GM18951 (cell line): ENCODE results near the gene WBP2NL.
"Not testable (repeated sequence)": the region's sequence is repeated elsewhere in the genome, so short reads cannot be mapped to it uniquely, and the experiment has no call there.

ENCODE experiments used
- POLR2A ChIP-seq: IDR thresholded peaks from 4 replicates; pipeline ENCODE4 v1.6.1; 2011; ENCODE audit warnings: mild to moderate bottlenecking; ENCODE audit not compliant: insufficient read length, insufficient read depth; ENCODE audit errors: extremely low read depth
- in situ Hi-C: fragments of 300-500 bp; cut with MboI; formaldehyde crosslinking; loops from one replicate; pipeline ENCODE4 v1.12.0; 2022; ENCODE audit warnings: low sequenced_read_pairs, mixed read lengths, inconsistent platforms; ENCODE audit not compliant: unreplicated experiment

WBP2NL gene

GRCh38 chr22:42066126-42066761 is 67.7 kb downstream of the WBP2NL start:
- TF ChIP-seq POLR2A, result no peak
- in situ Hi-C loops, result no loop called here

DNA sequence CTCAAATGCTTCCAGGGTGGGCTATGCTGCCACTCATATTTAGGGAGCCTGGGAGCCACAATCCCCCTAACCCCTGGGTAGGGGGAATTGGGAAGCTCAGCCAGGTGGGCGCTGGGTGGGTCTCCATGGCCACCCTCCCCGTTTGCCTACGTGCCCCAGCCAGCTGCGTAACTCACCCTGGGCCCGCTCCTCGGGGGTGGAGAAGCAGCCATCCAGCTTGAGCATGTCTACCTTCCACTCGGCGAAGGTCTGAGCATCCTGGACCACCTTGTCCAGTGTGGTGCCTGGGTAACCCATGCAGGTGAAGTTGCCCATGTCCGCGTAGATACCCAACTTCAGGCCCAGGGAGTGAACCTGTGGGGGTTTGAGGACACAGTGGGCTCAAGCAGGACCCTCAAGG is 68.3 kb downstream of the WBP2NL start:
- in situ Hi-C loops, result no loop called here
- TF ChIP-seq POLR2A, result no peak

- in situ Hi-C loops, result no loop called here
- no peak for TF ChIP-seq POLR2A
These were observed 69.2 kb downstream of the WBP2NL start for GRCh38 chr22:42067671-42068251.

DNA sequence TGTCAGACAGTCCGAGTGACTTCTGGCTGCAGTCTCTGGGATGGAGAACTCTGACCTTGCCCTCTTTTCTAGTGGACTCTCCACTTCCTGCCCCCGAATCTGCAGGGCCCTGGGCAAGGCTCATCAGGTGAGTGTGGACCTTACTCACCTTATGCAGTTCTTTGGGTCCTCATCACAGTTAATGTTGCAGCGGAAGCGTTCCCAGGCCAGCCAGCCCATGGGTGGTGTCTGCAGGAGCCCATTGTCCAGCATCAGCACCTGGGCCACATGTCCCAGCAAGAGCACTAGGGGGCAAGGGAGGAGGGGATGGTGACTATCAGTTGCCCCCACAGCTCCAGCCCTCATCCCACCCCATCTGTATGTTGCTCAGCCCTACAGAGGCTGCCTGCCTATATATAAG is 69.7 kb downstream of the WBP2NL start:
- no peak for TF ChIP-seq POLR2A
- in situ Hi-C loops, result no loop called here

DNA sequence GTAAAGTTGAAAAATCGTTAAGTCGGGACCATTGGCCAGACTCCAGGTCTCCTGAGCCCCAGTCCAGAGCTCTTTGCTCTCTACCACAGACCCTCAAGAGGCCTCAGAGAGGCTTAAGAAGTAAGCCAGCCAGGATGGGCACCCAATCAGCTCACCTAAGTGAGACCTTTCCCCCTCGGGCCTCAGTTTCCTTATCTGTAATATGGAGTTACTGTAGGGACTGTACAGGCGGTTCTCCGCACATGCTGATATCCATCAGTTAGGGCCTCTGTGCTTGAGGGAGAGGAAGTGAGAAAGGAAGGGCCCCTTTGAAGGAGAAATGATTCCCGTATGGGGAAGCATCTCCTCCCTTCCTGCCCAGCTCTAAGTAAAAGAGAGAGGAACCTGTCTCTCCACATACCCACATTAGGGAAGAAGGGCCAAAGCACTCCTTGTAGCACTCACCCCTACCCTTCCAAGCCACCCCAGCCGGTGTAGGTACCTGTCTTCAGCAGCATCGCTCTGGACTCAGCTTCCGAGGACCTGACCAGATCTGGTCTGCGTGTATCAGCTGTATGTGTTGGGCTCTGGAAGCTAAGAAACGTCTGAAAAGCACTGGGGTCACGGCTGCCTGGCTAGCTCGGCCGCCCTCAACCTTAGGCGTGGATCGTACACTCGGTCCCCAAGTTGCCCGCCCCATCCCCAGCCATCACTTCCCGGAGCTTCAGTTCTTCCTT is 71.4 kb downstream of the WBP2NL start:
- TF ChIP-seq POLR2A, result no peak
- in situ Hi-C loops, result no loop called here

- peak; percentile 79 for TF ChIP-seq POLR2A
These were observed 72.2 kb downstream of the WBP2NL start, which contains the start of gene NAGA for GRCh38 chr22:42070517-42071422. NAGA (minus strand) TSS chr22:42070812; CDS start chr22:42070297, 515 bp downstream.

DNA sequence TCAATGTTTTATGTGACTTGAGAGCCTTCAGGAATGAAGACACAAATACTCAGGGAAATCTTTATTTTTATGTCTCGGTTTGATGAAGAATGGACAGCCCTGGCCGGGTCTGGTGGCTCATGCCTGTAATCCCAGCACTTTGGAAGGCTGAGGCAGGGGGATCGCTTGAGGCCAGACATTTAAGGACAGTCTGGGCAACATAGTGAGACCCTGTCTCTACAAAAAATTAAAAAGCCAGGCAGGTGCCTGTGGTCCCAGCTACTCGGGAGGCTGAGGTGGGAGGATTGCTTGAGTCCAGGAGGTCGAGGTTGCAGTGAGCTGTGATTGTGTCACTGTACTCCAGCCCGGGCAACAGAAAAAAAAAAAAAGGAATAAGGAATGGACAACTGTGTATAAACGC is 72.9 kb downstream of the WBP2NL start:
- in situ Hi-C loops, result not testable (repeated sequence)

More at GRCh38 chr22:42070517-42071422, 72.2 kb downstream of the WBP2NL start, which contains the start of gene NAGA:
- in situ Hi-C loops, result no loop called here

DNA sequence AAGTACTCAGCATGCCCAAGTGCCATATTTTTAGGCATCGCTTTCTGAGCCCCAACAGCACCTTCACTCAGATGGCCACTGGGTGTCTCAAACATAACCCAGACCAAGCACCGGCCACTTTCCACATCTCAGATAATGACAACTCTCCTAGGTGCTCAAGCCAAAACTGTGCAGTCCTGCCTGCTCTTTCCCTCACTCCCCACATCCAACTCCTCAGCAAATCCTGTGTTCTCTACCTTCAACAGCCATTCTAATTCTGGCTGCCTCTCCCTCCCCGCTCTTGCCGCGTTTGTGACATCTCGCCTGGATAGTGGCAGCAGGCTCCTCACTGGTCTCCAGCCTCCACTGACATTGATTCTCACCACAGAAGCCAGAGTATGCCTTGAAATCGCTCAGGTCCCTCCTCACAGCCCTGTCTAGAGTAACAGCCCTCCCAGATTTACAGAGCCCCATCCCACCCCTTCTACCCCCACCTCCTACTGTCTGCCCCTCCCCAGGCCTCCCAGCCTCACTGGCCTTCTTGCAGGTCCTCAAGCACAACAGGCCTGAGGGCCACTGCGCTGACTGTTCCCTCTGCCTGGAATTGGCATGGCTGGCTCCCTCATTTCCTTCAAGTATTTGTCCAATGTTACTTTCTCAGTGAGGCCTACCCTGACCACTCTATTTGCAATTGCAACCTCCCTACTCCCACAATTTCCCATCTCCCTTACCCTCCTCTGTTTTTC is 74.2 kb downstream of the WBP2NL start:
- in situ Hi-C loops, result no loop called here
- no peak for TF ChIP-seq POLR2A

GRCh38 chr22:42073621-42074041 is 75.0 kb downstream of the WBP2NL start:
- TF ChIP-seq POLR2A, result peak; percentile 1
- in situ Hi-C loops, result no loop called here

- no peak for TF ChIP-seq POLR2A
- in situ Hi-C loops, result no loop called here
These were observed 75.7 kb downstream of the WBP2NL start, which contains the start of gene PHETA2 for GRCh38 chr22:42074132-42074811. PHETA2 (plus strand) TSS chr22:42074248; CDS start chr22:42077294, 3,046 bp downstream.

DNA sequence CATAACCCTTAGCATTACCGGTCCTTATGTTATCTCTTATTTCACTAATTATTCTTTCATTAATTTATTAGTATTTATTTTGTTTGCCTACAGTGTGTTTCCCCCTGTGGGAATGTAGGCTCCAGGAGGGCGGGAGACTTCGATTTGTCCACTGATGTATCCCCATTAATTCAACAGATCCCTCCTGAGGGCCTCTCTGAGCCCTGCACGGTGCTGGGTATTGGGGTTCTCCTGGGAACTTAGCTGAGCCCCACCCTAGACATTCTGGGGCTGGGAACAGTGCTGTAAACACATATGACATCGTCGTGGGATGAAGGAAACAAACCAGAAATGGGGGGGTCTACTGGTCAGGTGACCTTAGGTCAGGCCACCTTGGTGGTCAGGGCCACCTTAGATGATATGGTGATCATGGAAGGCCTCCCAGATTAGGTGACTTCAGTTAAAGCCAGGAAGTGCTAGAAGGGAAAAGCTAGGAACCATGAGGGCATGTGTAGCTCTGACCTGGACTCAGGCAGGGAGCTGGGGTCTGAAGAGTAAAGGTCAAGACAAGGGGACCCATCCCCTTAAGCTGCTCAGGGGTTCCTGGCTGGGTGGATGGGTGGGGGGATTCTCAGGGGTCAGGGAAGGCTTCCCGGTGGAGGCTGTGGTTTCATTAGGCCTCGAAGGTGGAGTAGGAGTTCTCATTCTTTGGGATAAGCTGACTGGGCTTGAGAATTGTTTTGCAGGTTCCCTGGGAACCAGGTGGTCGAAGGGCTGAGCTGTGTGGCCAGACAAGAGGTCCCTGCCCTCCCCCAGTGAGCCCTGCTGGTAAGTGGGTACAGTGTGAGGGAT is 76.5 kb downstream of the WBP2NL start:
- no peak for TF ChIP-seq POLR2A
- in situ Hi-C loops, result loop anchor here (25.0 kb wide), 1 partner anchor 113 kb away; the partner anchor contains the start of genes SEPTIN3 and SMIM45
